GM12878 (cell line): ENCODE results near the gene ZXDC. TPM values are rescaled to one million over a fixed set of nuclear protein-coding genes. Genes with fewer than 3 reads are reported as not detected.

ENCODE experiments used
- ATAC-seq: fragments of 200-7000 bp; cut with Tn5 transposase; 3 replicates; pipeline ENCODE4 v1.9.1; 2020; ENCODE audit warnings: mild to moderate bottlenecking, moderate library complexity
- BruUV-seq: library from RNA; stranded (reverse); fragments of 400-500 nt; replicated peaks from 2 replicates; lab custom pipeline; 2021; lab: Mats Ljungman, UMichigan
- CTCF ChIA-PET: fragments of 300-600 bp; sonication (Branson Sonifier 250); formaldehyde crosslinking; extraction: SDS; loops from one replicate; lab custom pipeline; 2021; ENCODE audit warnings: inconsistent platforms; lab: Yijun Ruan, JAX
- POLR2A ChIA-PET: fragments of 350-600 bp; formaldehyde crosslinking; extraction: SDS; loops from one replicate; lab custom pipeline; 2021; ENCODE audit warnings: inconsistent platforms; lab: Charles Lee
- RAD21 ChIA-PET: fragments of 300-600 bp; sonication (Branson Sonifier 250); formaldehyde crosslinking; loops from one replicate; lab custom pipeline; 2023; ENCODE audit warnings: antibody characterized with exemption; ENCODE audit not compliant: unreplicated experiment; lab: Charles Lee
- SMC1A ChIA-PET: fragments of 300-600 bp; sonication (Branson Sonifier 250); formaldehyde crosslinking; loops from one replicate; lab custom pipeline; 2023; ENCODE audit not compliant: unreplicated experiment, uncharacterized antibody; lab: Charles Lee
- DNase-seq: peaks from one replicate; pipeline ENCODE4 v3.0.0-alpha.2; 2011; ENCODE audit warnings: low read depth, low spot score
- FAIRE-seq: peaks from 3 replicates; lab custom pipeline; 2011; peaks lifted over from hg19 to GRCh38; lab: Jason Lieb, UNC
- H2AFZ ChIP-seq: 2 replicates; pipeline ENCODE4 v1.6.0; 2011; ENCODE audit warnings: low read depth, low read length, control low read depth; ENCODE audit not compliant: control insufficient read depth
- H3K27ac ChIP-seq: 2 replicates; pipeline ENCODE4 v1.5.1; 2011; ENCODE audit warnings: control low read depth; ENCODE audit not compliant: control insufficient read depth, insufficient read depth
- H3K27me3 ChIP-seq, 2 experiments: replicated peaks in 1 of 2; 2 replicates each; pipeline versions ENCODE4 v1.6.0 to v1.6.1; 2011; ENCODE audit warnings: low read length in 1 of 2; ENCODE audit not compliant: control insufficient read depth in 2 of 2, insufficient read depth in 2 of 2
- H3K36me3 ChIP-seq, 2 experiments: 2 replicates each; pipeline ENCODE4 v1.5.1; 2011; ENCODE audit warnings: low read length in 1 of 2; ENCODE audit not compliant: control insufficient read depth in 2 of 2, insufficient read depth in 2 of 2
- H3K4me1 ChIP-seq: 2 replicates; pipeline ENCODE4 v1.6.1; 2011; ENCODE audit warnings: mild to moderate bottlenecking, low read length, moderate library complexity, mixed read lengths; ENCODE audit not compliant: control insufficient read depth, insufficient read depth
- H3K4me2 ChIP-seq: 2 replicates; pipeline ENCODE4 v1.6.0; 2011; ENCODE audit warnings: control low read depth; ENCODE audit not compliant: control insufficient read depth, insufficient read depth
- H3K4me3 ChIP-seq: fragments of 200-600 bp; sonication (generic); 2 replicates; pipeline ENCODE4 v1.5.1; 2016
- H3K79me2 ChIP-seq: 2 replicates; pipeline ENCODE4 v1.6.0; 2011; ENCODE audit warnings: low read length; ENCODE audit not compliant: control insufficient read depth, insufficient read depth
- H3K9ac ChIP-seq: 2 replicates; pipeline ENCODE4 v1.8.0; 2011; ENCODE audit warnings: low read length, control low read depth, mixed read lengths; ENCODE audit not compliant: control insufficient read depth, insufficient read depth
- H3K9me3 ChIP-seq: replicated peaks from 3 replicates; pipeline ENCODE4 v1.5.1; 2011; ENCODE audit warnings: mild to moderate bottlenecking, low read length; ENCODE audit not compliant: control insufficient read depth, insufficient read depth
- H4K20me1 ChIP-seq: 2 replicates; pipeline ENCODE4 v1.6.0; 2011; ENCODE audit not compliant: control insufficient read depth, insufficient read depth
- BHLHE40 ChIP-seq, 2 experiments: fragments of 450-650 bp in 1 of 2; IDR thresholded peaks; 2 replicates each; pipeline ENCODE4 v1.6.1; 2011 to 2017; ENCODE audit warnings: low read depth in 2 of 2, borderline replicate concordance in 1 of 2, improper control_type of control experiment in 1 of 2, low read length in 1 of 2, mild to moderate bottlenecking in 1 of 2
- CBX3 ChIP-seq: fragments of 200-600 bp; sonication (generic); IDR thresholded peaks from 2 replicates; pipeline ENCODE4 v1.6.1; 2016; ENCODE audit warnings: low read depth, borderline replicate concordance
- ESRRA ChIP-seq: IDR thresholded peaks from 2 replicates; pipeline ENCODE4 v1.6.1; 2012; ENCODE audit warnings: mild to moderate bottlenecking, low read length, improper control_type of control experiment
- JUNB ChIP-seq: IDR thresholded peaks from 2 replicates; pipeline ENCODE4 v1.6.1; 2016; ENCODE audit warnings: antibody characterized with exemption, mild to moderate bottlenecking
- KAT2A ChIP-seq: conservative IDR thresholded peaks from 2 replicates; pipeline ENCODE4 v1.6.1; 2011; ENCODE audit warnings: low read depth, low read length; ENCODE audit not compliant: control insufficient read depth
- KLF5 ChIP-seq: fragments of 450-650 bp; IDR thresholded peaks from 2 replicates; pipeline ENCODE4 v1.6.1; 2014; ENCODE audit warnings: mild to moderate bottlenecking; ENCODE audit not compliant: partially characterized antibody
- NBN ChIP-seq: fragments of 450-650 bp; IDR thresholded peaks from 2 replicates; pipeline ENCODE4 v1.6.1; 2016
- NFYA ChIP-seq: IDR thresholded peaks from 2 replicates; pipeline ENCODE4 v1.6.1; 2011; ENCODE audit warnings: low read depth, mild to moderate bottlenecking, low read length, improper control_type of control experiment, borderline replicate concordance
- WGBS: methylation state at CpG from one replicate; pipeline ENCODE4 v1.1.6; 2016; ENCODE audit warnings: low lambda C conversion rate; ENCODE audit not compliant: insufficient replicate concordance, insufficient coverage; ENCODE audit errors: missing lambda C conversion rate; 5-methylcytosine and 5-hydroxymethylcytosine counted together
- in situ Hi-C: fragments of 300-500 bp; cut with MboI; formaldehyde crosslinking; loops from 9 replicates; pipeline ENCODE4 v1.14.3; 2018; ENCODE audit warnings: mixed read lengths
- intact Hi-C: fragments of 100-400 bp; cut with micrococcal nuclease; formaldehyde crosslinking; loops from one replicate; pipeline ENCODE4 v1.14.2; 2022; ENCODE audit not compliant: unreplicated experiment
- polyA plus RNA-seq, 11 experiments: library from polyadenylated mRNA; depleted of rRNA in 4 of 11; unstranded in 6 of 11; stranded (reverse) in 5 of 11; fragments of >200 nt; fragmentation: Nextera tagmentation in 4 of 11; fragmentation: Illumina TruSeq in 1 of 11; extraction: Ambion mirVana in 4 of 11; extraction: Trizol in 1 of 11; gene quantifications; 1 replicate in 1 of 11; 2 replicates in 10 of 11; pipeline versions ENCODE4 v1.2.1 to v1.2.3, GENCODE V29; 2011 to 2016; ENCODE audit warnings: inconsistent platforms in 2 of 11, missing spikeins in 2 of 11, low read depth in 1 of 11
- total RNA-seq, 4 experiments: library from RNA; depleted of rRNA in 3 of 4; stranded (reverse); fragments of >200 nt in 3 of 4; fragmentation: Illumina TruSeq in 1 of 4; extraction: Trizol in 1 of 4; gene quantifications; 2 replicates each; pipeline versions ENCODE4 v1.2.1 to v1.2.3, GENCODE V29; 2013 to 2021
- TF ChIP-seq, protein P1 (sequence below): fragments of 150-350 bp; IDR thresholded peaks from 2 replicates; pipeline ENCODE4 v1.6.1; 2014; ENCODE audit warnings: mild to moderate bottlenecking, low read depth, low read length

Gene ZXDC
- total and polyA plus RNA-seq, 10 of the 15 experiments (the other 5 are each of a cell fraction or from before 2014, with no cell fraction given) = 0.72 to 15.3 (median 8.5) TPM

DNA sequence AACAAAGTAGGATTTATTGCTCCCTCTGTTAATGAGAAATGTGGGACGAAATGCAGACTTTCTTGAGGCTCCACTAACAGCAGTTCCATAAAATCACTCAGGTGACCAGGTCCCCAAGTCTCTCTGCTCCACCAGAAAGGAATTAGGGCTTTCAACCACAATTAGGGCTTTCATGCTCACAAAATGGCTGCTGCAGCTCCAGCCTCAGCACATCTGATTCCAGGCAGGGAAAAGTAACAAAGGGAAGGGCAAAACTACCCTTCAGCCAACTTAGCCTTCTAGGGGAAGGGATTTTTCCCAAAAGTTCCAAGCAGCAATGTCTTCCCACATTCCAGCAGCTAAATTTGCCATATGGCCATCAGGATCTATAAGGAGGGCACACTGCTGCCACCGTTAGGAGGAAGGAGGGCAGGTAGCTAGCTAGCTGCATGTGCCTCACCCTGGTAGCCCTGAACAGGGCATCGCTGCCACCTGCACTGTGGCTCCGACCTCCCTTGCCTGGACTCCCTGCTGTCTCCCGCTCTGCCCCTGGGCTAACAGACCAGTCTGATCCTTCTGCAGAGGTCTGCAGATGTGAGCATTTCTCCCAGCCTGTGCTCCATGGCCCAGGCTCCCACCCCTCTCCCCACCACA, 68.2 kb downstream of the ZXDC start:
- no peak overlapping the region for H3K9ac ChIP-seq
- FAIRE-seq = no peak
- TF ChIP-seq ESRRA (no peak), CBX3 (no peak), NFYA (no peak), KAT2A (no peak), KLF5 (no peak), NBN (no peak), BHLHE40 (IDR thresholded peaks at IDR 0.05; ENCODE audit: borderline replicate concordance in 1 of 2, low read depth in 2 of 2, low read length in 1 of 2) (no peak), JUNB (no peak)
- TF ChIP-seq, protein P1, sequence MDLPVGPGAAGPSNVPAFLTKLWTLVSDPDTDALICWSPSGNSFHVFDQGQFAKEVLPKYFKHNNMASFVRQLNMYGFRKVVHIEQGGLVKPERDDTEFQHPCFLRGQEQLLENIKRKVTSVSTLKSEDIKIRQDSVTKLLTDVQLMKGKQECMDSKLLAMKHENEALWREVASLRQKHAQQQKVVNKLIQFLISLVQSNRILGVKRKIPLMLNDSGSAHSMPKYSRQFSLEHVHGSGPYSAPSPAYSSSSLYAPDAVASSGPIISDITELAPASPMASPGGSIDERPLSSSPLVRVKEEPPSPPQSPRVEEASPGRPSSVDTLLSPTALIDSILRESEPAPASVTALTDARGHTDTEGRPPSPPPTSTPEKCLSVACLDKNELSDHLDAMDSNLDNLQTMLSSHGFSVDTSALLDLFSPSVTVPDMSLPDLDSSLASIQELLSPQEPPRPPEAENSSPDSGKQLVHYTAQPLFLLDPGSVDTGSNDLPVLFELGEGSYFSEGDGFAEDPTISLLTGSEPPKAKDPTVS = no peak
- no peak overlapping the region for H3K27ac ChIP-seq
- H3K79me2 ChIP-seq = no peaks in the 10 kb centered on the region
- intact Hi-C loops (no loop called here), in situ Hi-C loops (no loop called here)
- H3K4me3 ChIP-seq = no peak overlapping the region
- ChIA-PET RAD21 (no interaction called here), POLR2A (interaction anchor here (0.5 kb wide), 1 partner anchor 20 kb away, joined by 5 read pairs; no protein-coding TSS in a partner anchor), SMC1A (interaction anchor here (0.6 kb wide), 1 partner anchor 586 kb away, joined by 3 read pairs; no protein-coding TSS in a partner anchor), CTCF (no interaction called here)
- DNase-seq = no peak
- no peak overlapping the region for H2AFZ ChIP-seq
- 37% methylated on average over 5 of the region's 5 CpGs for WGBS
- BruUV-seq = no TSS peak
- no peaks in the 10 kb centered on the region for H3K9me3 ChIP-seq
- no peaks in the 10 kb centered on the region for H4K20me1 ChIP-seq
- H3K4me1 ChIP-seq = no peaks in the 10 kb centered on the region
- no peak for ATAC-seq
- H3K4me2 ChIP-seq = no peak overlapping the region
- no peaks in the 10 kb centered on the region for H3K36me3 ChIP-seq
- peaks cover 0 to 2% of the 10 kb centered on the region in 2 experiments; a peak in 2 of 4 replicates for H3K27me3 ChIP-seq
